Glutamatergic neuron (in vitro differentiated cells): ENCODE results near the gene ZNF223. TPM values are rescaled to one million over a fixed set of nuclear protein-coding genes. Genes with fewer than 3 reads are reported as not detected.

ENCODE experiments used
- DNase-seq: peaks from one replicate; pipeline ENCODE4 v3.0.0; 2022
- H3K27ac Mint-ChIP-seq: one replicate; pipeline ENCODE4 v1.8.0; 2020; ENCODE audit warnings: mild to moderate bottlenecking, mixed read lengths, inconsistent platforms; ENCODE audit not compliant: unreplicated experiment
- H3K27me3 Mint-ChIP-seq: one replicate; pipeline ENCODE4 v1.8.0; 2020; ENCODE audit warnings: mild to moderate bottlenecking, moderate library complexity, mixed read lengths, inconsistent platforms; ENCODE audit not compliant: unreplicated experiment
- H3K36me3 Mint-ChIP-seq: one replicate; pipeline ENCODE4 v1.8.0; 2020; ENCODE audit warnings: mild to moderate bottlenecking, mixed read lengths, inconsistent platforms; ENCODE audit not compliant: unreplicated experiment
- H3K4me1 Mint-ChIP-seq: one replicate; pipeline ENCODE4 v1.8.0; 2020; ENCODE audit warnings: mild to moderate bottlenecking, low read depth, mixed read lengths, inconsistent platforms; ENCODE audit not compliant: unreplicated experiment
- H3K4me3 Mint-ChIP-seq: one replicate; pipeline ENCODE4 v1.8.0; 2020; ENCODE audit warnings: mild to moderate bottlenecking, mixed read lengths, inconsistent platforms; ENCODE audit not compliant: unreplicated experiment
- H3K9me3 Mint-ChIP-seq: one replicate; pipeline ENCODE4 v1.8.0; 2020; ENCODE audit warnings: mild to moderate bottlenecking, moderate library complexity, mixed read lengths, inconsistent platforms; ENCODE audit not compliant: unreplicated experiment
- CTCF ChIP-seq: fragments of 200-600 bp; sonication (generic); IDR thresholded peaks from one replicate; pipeline ENCODE4 v1.5.0; 2021; ENCODE audit not compliant: partially characterized antibody, unreplicated experiment
- total RNA-seq: library from RNA; stranded (reverse); fragmentation: NEBNext Ultra II Directional; extraction: Animal tissue kit (Norgen Biotek cat#: 25700); gene quantifications from one replicate; pipeline ENCODE4 v1.2.1, GENCODE V29; 2021; ENCODE audit not compliant: unreplicated experiment

ZNF223 gene
- total RNA-seq, 1 donor from 2014 or later = 7.6 TPM

GRCh38 chr19:44092108-44092507, 40.3 kb downstream of the ZNF223 start:
- H3K4me3 Mint-ChIP-seq = no peak overlapping the region
- no peak overlapping the region for H3K27ac Mint-ChIP-seq
- peaks cover 5% of the 10 kb centered on the region for H3K9me3 Mint-ChIP-seq
- peaks cover 6% of the 10 kb centered on the region for H3K27me3 Mint-ChIP-seq
- no peak for TF ChIP-seq CTCF
- no peaks in the 10 kb centered on the region for H3K36me3 Mint-ChIP-seq
- H3K4me1 Mint-ChIP-seq = peaks cover 2% of the 10 kb centered on the region
- DNase-seq = no peak

GRCh38 chr19:44093931-44094765, 42.3 kb downstream of the ZNF223 start, which contains the start of gene ZNF224:
Gene ZNF224 (plus strand): TSS chr19:44094361. CDS start chr19:44097874, 3,513 bp downstream.
- no peak for TF ChIP-seq CTCF
- Mint-ChIP-seq H3K27ac (no peak within 1 kb of the TSS), H3K36me3 (no peaks in the 10 kb centered on the region), H3K9me3 (peaks cover 5% of the 10 kb centered on the region), H3K4me3 (peak within 1 kb of the TSS; percentile 98), H3K27me3 (peaks cover 6% of the 10 kb centered on the region), H3K4me1 (peaks cover 2% of the 10 kb centered on the region)
- peak; percentile 92 for DNase-seq

GRCh38 chr19:44107751-44108150, 55.9 kb downstream of the ZNF223 start:
- no peak for DNase-seq
- no peak for TF ChIP-seq CTCF
- peaks cover 48% of the 10 kb centered on the region for H3K36me3 Mint-ChIP-seq
- no peaks in the 10 kb centered on the region for H3K4me1 Mint-ChIP-seq
- no peak overlapping the region for H3K4me3 Mint-ChIP-seq
- H3K9me3 Mint-ChIP-seq = peaks cover 22% of the 10 kb centered on the region
- H3K27ac Mint-ChIP-seq = no peak overlapping the region
- H3K27me3 Mint-ChIP-seq = peaks cover 6% of the 10 kb centered on the region

GRCh38 chr19:44109458-44109857, 57.6 kb downstream of the ZNF223 start:
- Mint-ChIP-seq H3K4me1 (no peaks in the 10 kb centered on the region), H3K9me3 (peaks cover 20% of the 10 kb centered on the region), H3K27me3 (peaks cover 14% of the 10 kb centered on the region), H3K27ac (no peak overlapping the region), H3K4me3 (no peak overlapping the region), H3K36me3 (peaks cover 35% of the 10 kb centered on the region)
- no peak for TF ChIP-seq CTCF
- DNase-seq = no peak

- H3K4me1 Mint-ChIP-seq = no peaks in the 10 kb centered on the region
- peak overlapping the region; percentile 97 for H3K27ac Mint-ChIP-seq
- H3K9me3 Mint-ChIP-seq = peaks cover 18% of the 10 kb centered on the region
- TF ChIP-seq CTCF = no peak
- peaks cover 15% of the 10 kb centered on the region for H3K27me3 Mint-ChIP-seq
- peaks cover 19% of the 10 kb centered on the region for H3K36me3 Mint-ChIP-seq
- peak overlapping the region; percentile 95 for H3K4me3 Mint-ChIP-seq
- DNase-seq = peak; percentile 58
These were observed 60.2 kb downstream of the ZNF223 start for GRCh38 chr19:44111910-44112463.
